ENCODE data around the gene GDPD2.

The GDPD2 gene

GRCh38 chrX:70455366-70456202 is 32.5 kb downstream of the GDPD2 start:
- H3K4me3 ChIP-seq (ENCODE audit: low read length): peak overlapping the region; percentile 51
- peak; percentile 38 for DNase-seq (ENCODE audit: low read depth)
- no peak for TF ChIP-seq CTCF (IDR thresholded peaks at IDR 0.05; ENCODE audit: insufficient read depth, low read depth, low read length, missing control alignments)

GRCh38 chrX:70456256-70456655 is 33.1 kb downstream of the GDPD2 start:
- no peak for TF ChIP-seq CTCF (IDR thresholded peaks at IDR 0.05; ENCODE audit: insufficient read depth, low read depth, low read length, missing control alignments)
- peak overlapping the region; percentile 51 for H3K4me3 ChIP-seq (ENCODE audit: low read length)
- DNase-seq (ENCODE audit: low read depth): no peak

GRCh38 chrX:70461026-70461425 is 37.9 kb downstream of the GDPD2 start:
- H3K4me3 ChIP-seq (ENCODE audit: low read length): no peak overlapping the region
- DNase-seq (ENCODE audit: low read depth): no peak
- TF ChIP-seq CTCF (IDR thresholded peaks at IDR 0.05; ENCODE audit: insufficient read depth, low read depth, low read length, missing control alignments): no peak

GRCh38 chrX:70464051-70464450 is 40.9 kb downstream of the GDPD2 start:
- no peak for TF ChIP-seq CTCF (IDR thresholded peaks at IDR 0.05; ENCODE audit: insufficient read depth, low read depth, low read length, missing control alignments)
- no peak for DNase-seq (ENCODE audit: low read depth)
- no peak overlapping the region for H3K4me3 ChIP-seq (ENCODE audit: low read length)

GRCh38 chrX:70466968-70467367 is 43.9 kb downstream of the GDPD2 start:
- no peak overlapping the region for H3K4me3 ChIP-seq (ENCODE audit: low read length)
- TF ChIP-seq CTCF (IDR thresholded peaks at IDR 0.05; ENCODE audit: insufficient read depth, low read depth, low read length, missing control alignments): no peak
- no peak for DNase-seq (ENCODE audit: low read depth)

GRCh38 chrX:70468709-70469108 is 45.6 kb downstream of the GDPD2 start:
- no peak for DNase-seq (ENCODE audit: low read depth)
- no peak overlapping the region for H3K4me3 ChIP-seq (ENCODE audit: low read length)
- TF ChIP-seq CTCF (IDR thresholded peaks at IDR 0.05; ENCODE audit: insufficient read depth, low read depth, low read length, missing control alignments): no peak

- peak; percentile 17 for DNase-seq (ENCODE audit: low read depth)
- H3K4me3 ChIP-seq (ENCODE audit: low read length): no peak overlapping the region
- no peak for TF ChIP-seq CTCF (IDR thresholded peaks at IDR 0.05; ENCODE audit: insufficient read depth, low read depth, low read length, missing control alignments)
These were observed 47.8 kb downstream of the GDPD2 start for GRCh38 chrX:70470850-70471289.

Measured in epithelial cell of esophagus (primary cell).